GM19467 (cell line): ENCODE measurements around the gene YPEL3.
"Not testable (repeated sequence)": the region's sequence is repeated elsewhere in the genome, so short reads cannot be mapped to it uniquely, and the experiment has no call there.

Experiments
- ATAC-seq: cut with Tn5 transposase; IDR thresholded peaks from one replicate; pipeline ENCODE4 v1.9.1; 2021; ENCODE audit warnings: mild to moderate bottlenecking, moderate library complexity; ENCODE audit not compliant: unreplicated experiment

YPEL3 gene

GRCh38 chr16:30096105-30096861 lies at the start of gene YPEL3:
Gene YPEL3 (minus strand): TSS chr16:30096213. CDS start chr16:30095482, 731 bp downstream.
- peak; percentile 55 for ATAC-seq

GRCh38 chr16:30145657-30146056 lies 49.6 kb upstream of the YPEL3 start:
- ATAC-seq, result no peak

- no peak for ATAC-seq
These were observed 48.9 kb upstream of the YPEL3 start for GRCh38 chr16:30144917-30145316.

GRCh38 chr16:30144017-30144416 lies 48.0 kb upstream of the YPEL3 start:
- ATAC-seq, result no peak

GRCh38 chr16:30143347-30143702 lies 47.3 kb upstream of the YPEL3 start:
- no peak for ATAC-seq

- no peak for ATAC-seq
These were observed 46.8 kb upstream of the YPEL3 start for GRCh38 chr16:30142672-30143346.

GRCh38 chr16:30141750-30142149 lies 45.7 kb upstream of the YPEL3 start:
- ATAC-seq, result no peak

GRCh38 chr16:30139583-30140481 lies 43.8 kb upstream of the YPEL3 start:
- ATAC-seq, result no peak

- ATAC-seq, result no peak
These were observed 41.9 kb upstream of the YPEL3 start for GRCh38 chr16:30137897-30138296.

GRCh38 chr16:30136971-30137605 lies 41.1 kb upstream of the YPEL3 start:
- ATAC-seq, result no peak

GRCh38 chr16:30132591-30132990 lies 36.6 kb upstream of the YPEL3 start:
- no peak for ATAC-seq

GRCh38 chr16:30131869-30132475 lies 36.0 kb upstream of the YPEL3 start:
- no peak for ATAC-seq

GRCh38 chr16:30127993-30128392 lies 32.0 kb upstream of the YPEL3 start:
- no peak for ATAC-seq

- not testable (repeated sequence) for ATAC-seq
These were observed 29.7 kb upstream of the YPEL3 start for GRCh38 chr16:30125690-30126089.

GRCh38 chr16:30124985-30125379 lies 29.0 kb upstream of the YPEL3 start:
- ATAC-seq, result no peak

- ATAC-seq, result no peak
These were observed 26.7 kb upstream of the YPEL3 start for GRCh38 chr16:30122604-30123160.

- no peak for ATAC-seq
These were observed 25.9 kb upstream of the YPEL3 start for GRCh38 chr16:30121741-30122571.

GRCh38 chr16:30120340-30121105 lies 24.5 kb upstream of the YPEL3 start:
- ATAC-seq, result no peak

GRCh38 chr16:30119428-30119827 lies 23.4 kb upstream of the YPEL3 start:
- no peak for ATAC-seq
